GM12892 (cell line): ENCODE measurements around the gene SYT13.

Source experiments
- POLR2A ChIP-seq: IDR thresholded peaks from 2 replicates; pipeline ENCODE4 v1.6.1; 2011; ENCODE audit warnings: low read depth, low read length, control low read depth
- POLR2AphosphoS5 ChIP-seq: IDR thresholded peaks from 2 replicates; pipeline ENCODE4 v1.6.1; 2011; ENCODE audit warnings: low read depth, low read length, control low read depth

- TF ChIP-seq POLR2A = no peak
- no peak for TF ChIP-seq POLR2AphosphoS5
These were observed 32.1 kb downstream of the SYT13 start for GRCh38 chr11:45254070-45254469.
